Breast epithelium (tissue), 4 donors: Measurements from ENCODE around the gene ADARB1. TPM values are rescaled to one million over a fixed set of nuclear protein-coding genes. Genes with fewer than 3 reads are reported as not detected.

Source experiments
- DNase-seq, 2 donors: peaks; one replicate each; pipeline ENCODE4 v3.0.0-alpha.2; 2019; ENCODE audit warnings: low spot score in 2 of 2
- H3K27ac ChIP-seq, 2 donors: fragments of 200-600 bp; sonication (generic) in 1 of 2; one replicate each; pipeline ENCODE4 v1.5.1; 2016 to 2019; ENCODE audit warnings: mild to moderate bottlenecking in 1 of 2
- H3K27me3 ChIP-seq, 2 donors: fragments of 200-600 bp; sonication (generic) in 1 of 2; one replicate each; pipeline versions ENCODE4 v1.5.1 to v1.6.0; 2017 to 2019; ENCODE audit warnings: control low read depth in 1 of 2, mild to moderate bottlenecking in 1 of 2
- H3K36me3 ChIP-seq: fragments of 200-600 bp; one replicate; pipeline ENCODE4 v1.5.1; 2019
- H3K4me1 ChIP-seq, 2 donors: fragments of 200-600 bp; sonication (generic); one replicate each; pipeline ENCODE4 v1.5.1; 2016 to 2019; ENCODE audit warnings: control low read depth in 1 of 2
- H3K4me3 ChIP-seq, 3 donors: fragments of 200-600 bp; sonication (generic); 1 replicate in 2 of 3; 2 replicates in 1 of 3; pipeline ENCODE4 v1.5.1; 2016 to 2019; ENCODE audit warnings: mild to moderate bottlenecking in 3 of 3, moderate library complexity in 2 of 3
- H3K9me3 ChIP-seq, 2 donors: fragments of 200-600 bp; sonication (generic) in 1 of 2; one replicate each; pipeline ENCODE4 v1.5.1; 2016 to 2019; ENCODE audit warnings: control low read depth in 1 of 2
- CTCF ChIP-seq, 3 donors: fragments of 450-650 bp; IDR thresholded peaks; one replicate each; pipeline ENCODE4 v1.5.1; 2016 to 2017; ENCODE audit warnings: antibody characterized with exemption in 3 of 3, mild to moderate bottlenecking in 3 of 3, moderate library complexity in 3 of 3
- POLR2A ChIP-seq: fragments of 450-650 bp; IDR thresholded peaks from one replicate; pipeline ENCODE4 v1.6.1; 2016; ENCODE audit warnings: antibody characterized with exemption, mild to moderate bottlenecking, moderate library complexity
- POLR2AphosphoS5 ChIP-seq, 3 donors: sonication (generic); formaldehyde crosslinking; IDR thresholded peaks; one replicate each; pipeline ENCODE4 v1.6.1; 2017; ENCODE audit warnings: antibody characterized with exemption in 3 of 3
- intact Hi-C: fragments of 100-400 bp; cut with DNase I; formaldehyde crosslinking; loops from one replicate; pipeline ENCODE4 v1.15.1; 2023; ENCODE audit warnings: low total_unique reads
- total RNA-seq, 3 donors: library from RNA; depleted of rRNA; stranded (reverse); fragments of >200 nt; gene quantifications; one replicate each; pipeline ENCODE4 v1.1.0, GENCODE V29; 2016

ADARB1 gene
- total RNA-seq, 3 donors from 2014 or later: 19.9 to 21.3 (median 20.0) TPM

- H3K4me1 ChIP-seq: no peaks in the 10 kb centered on the region
- intact Hi-C loops: no loop called here
- peak in 1 of 2 donors; percentile 6 for DNase-seq
- TF ChIP-seq POLR2AphosphoS5 (IDR thresholded peaks at IDR 0.05): no peak
- no peak for TF ChIP-seq CTCF (IDR thresholded peaks at IDR 0.05)
- no peak for TF ChIP-seq POLR2A
- peaks cover 0 to 3% of the 10 kb centered on the region in 2 donors for H3K27me3 ChIP-seq
- no peaks in the 10 kb centered on the region for H3K9me3 ChIP-seq
- H3K36me3 ChIP-seq: peaks cover 12% of the 10 kb centered on the region
- H3K27ac ChIP-seq: no peak overlapping the region
- H3K4me3 ChIP-seq: no peak overlapping the region
These were observed 187.7 kb downstream of the ADARB1 start for GRCh38 chr21:45262041-45262581.

- H3K9me3 ChIP-seq: no peaks in the 10 kb centered on the region
- TF ChIP-seq POLR2AphosphoS5 (IDR thresholded peaks at IDR 0.05) (no peak), POLR2A (no peak), CTCF (IDR thresholded peaks at IDR 0.05) (no peak)
- DNase-seq: peak in 1 of 2 donors; percentile 16
- no peak overlapping the region for H3K27ac ChIP-seq
- peaks cover 0 to 2% of the 10 kb centered on the region in 2 donors for H3K27me3 ChIP-seq
- H3K4me3 ChIP-seq: no peak overlapping the region
- H3K36me3 ChIP-seq: peaks cover 12% of the 10 kb centered on the region
- intact Hi-C loops: no loop called here
- H3K4me1 ChIP-seq: no peaks in the 10 kb centered on the region
These were observed 188.2 kb downstream of the ADARB1 start for GRCh38 chr21:45262616-45263015.

- peak in 1 of 2 donors; percentile 19 for DNase-seq
- Histone ChIP-seq H3K4me3 (no peak overlapping the region), H3K4me1 (no peaks in the 10 kb centered on the region), H3K36me3 (peaks cover 12% of the 10 kb centered on the region), H3K27ac (no peak overlapping the region), H3K27me3 (no peaks in the 10 kb centered on the region), H3K9me3 (no peaks in the 10 kb centered on the region)
- TF ChIP-seq POLR2AphosphoS5 (IDR thresholded peaks at IDR 0.05) (no peak), POLR2A (no peak), CTCF (IDR thresholded peaks at IDR 0.05) (no peak)
- intact Hi-C loops: no loop called here
These were observed 189.2 kb downstream of the ADARB1 start for GRCh38 chr21:45263534-45263933.

GRCh38 chr21:45264146-45264911, 189.9 kb downstream of the ADARB1 start:
- intact Hi-C loops: no loop called here
- no peak overlapping the region for H3K27ac ChIP-seq
- peaks cover 12% of the 10 kb centered on the region for H3K36me3 ChIP-seq
- no peaks in the 10 kb centered on the region for H3K9me3 ChIP-seq
- no peak overlapping the region for H3K4me3 ChIP-seq
- H3K4me1 ChIP-seq: no peaks in the 10 kb centered on the region
- H3K27me3 ChIP-seq: no peaks in the 10 kb centered on the region
- peak in 1 of 2 donors; percentile 27 for DNase-seq
- no peak for TF ChIP-seq POLR2AphosphoS5 (IDR thresholded peaks at IDR 0.05)
- no peak for TF ChIP-seq POLR2A
- TF ChIP-seq CTCF (IDR thresholded peaks at IDR 0.05): no peak

- no peak overlapping the region for H3K4me3 ChIP-seq
- DNase-seq: peak; percentile 13 to 43
- H3K9me3 ChIP-seq: no peaks in the 10 kb centered on the region
- H3K36me3 ChIP-seq: peaks cover 12% of the 10 kb centered on the region
- H3K27me3 ChIP-seq: no peaks in the 10 kb centered on the region
- TF ChIP-seq POLR2AphosphoS5 (IDR thresholded peaks at IDR 0.05) (no peak), POLR2A (no peak), CTCF (IDR thresholded peaks at IDR 0.05) (no peak)
- intact Hi-C loops: no loop called here
- H3K27ac ChIP-seq: no peak overlapping the region
- no peaks in the 10 kb centered on the region for H3K4me1 ChIP-seq
These were observed 190.6 kb downstream of the ADARB1 start for GRCh38 chr21:45264912-45265515.
